Measurements from ENCODE around the gene CDH13. TPM values are rescaled to one million over a fixed set of nuclear protein-coding genes. Genes with fewer than 3 reads are reported as not detected.

Gene CDH13
- total RNA-seq, 1 donor: 102 TPM

DNA sequence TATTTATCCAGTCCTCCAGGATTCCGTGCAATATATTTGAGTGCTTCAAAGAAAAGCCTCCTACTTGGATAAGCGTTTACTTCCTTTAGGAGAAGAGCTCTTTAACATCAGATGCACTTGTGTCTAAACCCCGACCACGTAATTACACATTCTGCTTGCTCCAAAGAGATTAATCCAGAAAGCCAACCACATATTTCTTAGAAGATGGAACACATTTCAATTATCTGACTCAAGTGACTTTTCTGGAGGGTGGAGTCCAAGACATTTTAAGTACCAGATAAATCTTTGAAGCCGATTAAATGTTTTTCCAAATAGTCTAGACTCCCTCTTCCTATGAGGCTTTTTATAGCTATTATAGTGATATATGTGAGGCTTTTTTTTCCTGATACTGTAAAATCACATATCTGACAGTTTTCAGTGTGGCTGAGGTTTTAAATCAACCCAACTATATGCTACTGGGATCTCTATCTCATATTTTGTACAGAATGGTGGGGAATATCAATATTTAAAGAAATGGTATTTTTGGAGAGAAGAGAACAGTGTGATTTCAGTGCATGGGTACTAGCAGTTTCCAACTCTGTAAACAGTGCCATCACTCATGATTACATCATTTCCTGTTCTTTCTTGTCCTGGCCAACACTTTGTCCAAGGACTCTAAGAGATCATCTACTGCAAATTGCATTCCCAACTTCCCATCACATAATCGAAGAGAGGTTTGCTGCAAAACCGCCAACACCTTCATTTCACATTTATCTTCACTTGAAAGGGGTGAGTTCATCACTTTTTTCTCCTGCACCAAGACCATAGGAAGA lies 988.6 kb downstream of the CDH13 start:
- no peak for DNase-seq (ENCODE audit: insufficient read length, low spot score, missing footprints)
- no peaks in the 10 kb centered on the region for H3K27me3 ChIP-seq (ENCODE audit: insufficient read depth, low read length)
- H3K4me3 ChIP-seq (ENCODE audit: insufficient read depth, low read length): no peak overlapping the region
- no peaks in the 10 kb centered on the region for H3K9me3 ChIP-seq (ENCODE audit: low read depth, low read length)
- H3K36me3 ChIP-seq (ENCODE audit: insufficient read depth, low read length): no peaks in the 10 kb centered on the region
- H3K4me1 ChIP-seq (ENCODE audit: insufficient read depth, low read length): peaks cover 7% of the 10 kb centered on the region
- H3K27ac ChIP-seq (ENCODE audit: low read depth, low read length): no peak overlapping the region
- H4K20me1 ChIP-seq (ENCODE audit: insufficient read depth, low read length): no peaks in the 10 kb centered on the region
- no peak overlapping the region for H2AFZ ChIP-seq (ENCODE audit: low read length)
- H3K4me2 ChIP-seq (ENCODE audit: insufficient read depth, low read length): no peak overlapping the region
- TF ChIP-seq, protein P1, sequence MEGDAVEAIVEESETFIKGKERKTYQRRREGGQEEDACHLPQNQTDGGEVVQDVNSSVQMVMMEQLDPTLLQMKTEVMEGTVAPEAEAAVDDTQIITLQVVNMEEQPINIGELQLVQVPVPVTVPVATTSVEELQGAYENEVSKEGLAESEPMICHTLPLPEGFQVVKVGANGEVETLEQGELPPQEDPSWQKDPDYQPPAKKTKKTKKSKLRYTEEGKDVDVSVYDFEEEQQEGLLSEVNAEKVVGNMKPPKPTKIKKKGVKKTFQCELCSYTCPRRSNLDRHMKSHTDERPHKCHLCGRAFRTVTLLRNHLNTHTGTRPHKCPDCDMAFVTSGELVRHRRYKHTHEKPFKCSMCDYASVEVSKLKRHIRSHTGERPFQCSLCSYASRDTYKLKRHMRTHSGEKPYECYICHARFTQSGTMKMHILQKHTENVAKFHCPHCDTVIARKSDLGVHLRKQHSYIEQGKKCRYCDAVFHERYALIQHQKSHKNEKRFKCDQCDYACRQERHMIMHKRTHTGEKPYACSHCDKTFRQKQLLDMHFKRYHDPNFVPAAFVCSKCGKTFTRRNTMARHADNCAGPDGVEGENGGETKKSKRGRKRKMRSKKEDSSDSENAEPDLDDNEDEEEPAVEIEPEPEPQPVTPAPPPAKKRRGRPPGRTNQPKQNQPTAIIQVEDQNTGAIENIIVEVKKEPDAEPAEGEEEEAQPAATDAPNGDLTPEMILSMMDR (IDR thresholded peaks at IDR 0.05; ENCODE audit: extremely low read depth, low read depth, low read length): no peak
- H3K79me2 ChIP-seq (ENCODE audit: insufficient read depth, low read length): no peaks in the 10 kb centered on the region

DNA sequence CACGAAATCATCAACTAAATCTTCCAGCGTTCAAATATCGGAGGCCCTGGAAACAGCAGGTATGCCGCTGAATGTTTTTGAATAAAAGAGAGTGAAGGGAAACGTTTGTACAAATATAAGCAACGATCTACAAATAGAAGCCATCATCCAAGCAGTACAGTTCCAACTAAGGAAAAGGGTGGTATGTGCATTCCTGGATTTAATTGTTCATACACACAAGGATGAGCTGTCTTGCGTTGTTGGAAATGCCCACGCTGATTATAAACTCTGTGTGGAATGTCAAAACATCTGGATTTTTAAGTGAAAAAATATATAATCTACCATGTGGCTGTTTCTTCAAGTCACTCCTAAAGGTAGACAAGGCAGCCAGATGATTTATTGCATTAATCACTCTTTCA lies 989.2 kb downstream of the CDH13 start:
- Histone ChIP-seq H2AFZ (ENCODE audit: low read length) (no peak overlapping the region), H3K4me3 (ENCODE audit: insufficient read depth, low read length) (no peak overlapping the region), H3K36me3 (ENCODE audit: insufficient read depth, low read length) (no peaks in the 10 kb centered on the region), H3K79me2 (ENCODE audit: insufficient read depth, low read length) (no peaks in the 10 kb centered on the region), H3K27ac (ENCODE audit: low read depth, low read length) (no peak overlapping the region), H3K9me3 (ENCODE audit: low read depth, low read length) (no peaks in the 10 kb centered on the region), H3K4me2 (ENCODE audit: insufficient read depth, low read length) (no peak overlapping the region), H3K4me1 (ENCODE audit: insufficient read depth, low read length) (peaks cover 7% of the 10 kb centered on the region), H4K20me1 (ENCODE audit: insufficient read depth, low read length) (no peaks in the 10 kb centered on the region), H3K27me3 (ENCODE audit: insufficient read depth, low read length) (no peaks in the 10 kb centered on the region)
- DNase-seq (ENCODE audit: insufficient read length, low spot score, missing footprints): no peak
- TF ChIP-seq, protein P1 (IDR thresholded peaks at IDR 0.05; ENCODE audit: extremely low read depth, low read depth, low read length): no peak

DNA sequence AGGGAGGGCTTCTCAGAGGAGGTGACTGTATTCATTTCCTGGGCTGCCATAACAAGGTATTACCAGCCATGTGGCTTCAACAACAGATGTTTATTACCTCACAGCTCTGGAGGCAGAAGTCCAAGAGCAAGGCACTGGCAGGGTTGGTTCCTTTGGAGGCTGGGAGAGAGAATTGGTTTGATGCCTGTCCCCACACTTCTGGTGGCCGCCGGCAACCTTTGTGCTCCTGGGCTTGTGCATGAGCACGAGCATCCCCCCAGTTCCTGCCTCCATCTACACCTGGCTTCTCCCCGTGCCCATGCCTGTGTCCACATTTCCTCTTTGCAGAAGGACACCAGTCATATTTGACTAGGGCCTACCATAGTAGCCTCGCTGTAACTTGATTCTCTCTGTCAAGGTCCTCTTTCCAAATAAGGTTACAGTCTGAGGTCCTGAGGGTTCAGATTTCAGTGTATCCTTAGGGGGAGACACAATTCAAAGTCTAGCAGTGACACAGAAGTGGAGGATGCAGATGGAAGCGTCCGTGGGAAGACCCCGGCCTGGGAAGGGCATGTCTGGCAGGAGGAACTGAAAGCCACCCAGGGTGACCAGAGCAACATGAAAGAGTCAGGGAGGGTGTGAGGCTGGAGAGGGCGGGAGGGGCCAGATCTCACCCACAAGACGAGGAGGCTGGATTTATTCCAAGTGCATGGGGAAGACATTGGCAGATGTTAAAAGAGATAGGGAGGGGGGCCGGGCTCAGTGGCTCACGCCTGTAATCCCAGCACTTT lies 992.8 kb downstream of the CDH13 start:
- Histone ChIP-seq H3K27me3 (ENCODE audit: insufficient read depth, low read length) (no peaks in the 10 kb centered on the region), H3K27ac (ENCODE audit: low read depth, low read length) (no peak overlapping the region), H3K9me3 (ENCODE audit: low read depth, low read length) (no peaks in the 10 kb centered on the region), H3K4me3 (ENCODE audit: insufficient read depth, low read length) (no peak overlapping the region), H2AFZ (ENCODE audit: low read length) (no peak overlapping the region), H4K20me1 (ENCODE audit: insufficient read depth, low read length) (no peaks in the 10 kb centered on the region), H3K36me3 (ENCODE audit: insufficient read depth, low read length) (no peaks in the 10 kb centered on the region), H3K4me1 (ENCODE audit: insufficient read depth, low read length) (peaks cover 7% of the 10 kb centered on the region), H3K79me2 (ENCODE audit: insufficient read depth, low read length) (no peaks in the 10 kb centered on the region), H3K4me2 (ENCODE audit: insufficient read depth, low read length) (no peak overlapping the region)
- no peak for DNase-seq (ENCODE audit: insufficient read length, low spot score, missing footprints)
- TF ChIP-seq, protein P1 (IDR thresholded peaks at IDR 0.05; ENCODE audit: extremely low read depth, low read depth, low read length): no peak

DNA sequence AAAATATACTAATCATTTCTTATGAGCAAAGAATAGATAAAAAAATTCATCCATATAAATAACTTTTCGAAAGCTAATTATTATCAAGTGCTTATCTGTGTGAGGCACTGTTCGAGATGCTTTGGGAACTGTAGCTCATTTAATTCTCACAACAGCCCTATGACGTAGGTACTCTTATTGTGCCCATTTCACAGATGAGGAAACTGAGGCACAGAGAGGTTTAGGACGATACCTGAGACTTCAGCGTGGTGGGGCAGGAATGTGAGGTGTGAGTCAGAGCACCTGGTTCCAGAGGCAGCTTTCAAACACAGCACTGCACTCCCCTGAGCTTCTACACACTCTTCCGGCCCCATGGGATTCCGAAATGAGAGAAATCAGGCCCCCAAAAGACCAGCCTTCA lies 995.2 kb downstream of the CDH13 start:
- Histone ChIP-seq H3K4me3 (ENCODE audit: insufficient read depth, low read length) (no peak overlapping the region), H3K27ac (ENCODE audit: low read depth, low read length) (no peak overlapping the region), H4K20me1 (ENCODE audit: insufficient read depth, low read length) (no peaks in the 10 kb centered on the region), H3K9me3 (ENCODE audit: low read depth, low read length) (no peaks in the 10 kb centered on the region), H3K4me2 (ENCODE audit: insufficient read depth, low read length) (no peak overlapping the region), H3K79me2 (ENCODE audit: insufficient read depth, low read length) (no peaks in the 10 kb centered on the region), H2AFZ (ENCODE audit: low read length) (no peak overlapping the region), H3K36me3 (ENCODE audit: insufficient read depth, low read length) (no peaks in the 10 kb centered on the region), H3K27me3 (ENCODE audit: insufficient read depth, low read length) (no peaks in the 10 kb centered on the region), H3K4me1 (ENCODE audit: insufficient read depth, low read length) (no peaks in the 10 kb centered on the region)
- TF ChIP-seq, protein P1 (IDR thresholded peaks at IDR 0.05; ENCODE audit: extremely low read depth, low read depth, low read length): no peak
- no peak for DNase-seq (ENCODE audit: insufficient read length, low spot score, missing footprints)
